RWPE2 (cell line): ENCODE results near the gene NCAN.

ENCODE experiments used
- ATAC-seq: fragments of 200-7000 bp; cut with Tn5 transposase; 3 replicates; pipeline ENCODE4 v1.9.1; 2021; ENCODE audit warnings: low read depth
- DNase-seq: peaks from one replicate; pipeline ENCODE4 v3.0.0-alpha.2; 2020; ENCODE audit warnings: low spot score
- H3K27ac ChIP-seq: fragments of 450-650 bp; 2 replicates; pipeline ENCODE4 v1.5.1; 2017; ENCODE audit warnings: mild to moderate bottlenecking; ENCODE audit not compliant: poor library complexity, severe bottlenecking
- H3K27me3 ChIP-seq: fragments of 250-450 bp; sonication (Bioruptor Pico); 2 replicates; pipeline ENCODE4 v1.5.1; 2021; ENCODE audit warnings: mild to moderate bottlenecking, moderate library complexity; ENCODE audit not compliant: insufficient read depth, poor library complexity, severe bottlenecking
- H3K36me3 ChIP-seq: fragments of 250-450 bp; sonication (Bioruptor Pico); 2 replicates; pipeline ENCODE4 v1.5.1; 2020; ENCODE audit warnings: low read depth, mild to moderate bottlenecking, moderate library complexity
- H3K4me1 ChIP-seq: fragments of 250-450 bp; sonication (Bioruptor Pico); 2 replicates; pipeline ENCODE4 v1.5.1; 2021; ENCODE audit warnings: mild to moderate bottlenecking, moderate library complexity; ENCODE audit not compliant: insufficient read depth, poor library complexity, severe bottlenecking
- H3K4me3 ChIP-seq: fragments of 250-450 bp; sonication (Bioruptor Pico); 2 replicates; pipeline ENCODE4 v1.5.1; 2021; ENCODE audit warnings: mild to moderate bottlenecking, moderate library complexity; ENCODE audit not compliant: severe bottlenecking
- H3K9me3 ChIP-seq: fragments of 250-450 bp; sonication (Bioruptor Pico); 2 replicates; pipeline ENCODE4 v1.5.1; 2021; ENCODE audit warnings: mild to moderate bottlenecking, moderate library complexity; ENCODE audit not compliant: severe bottlenecking
- CTCF ChIP-seq: fragments of 450-650 bp; IDR thresholded peaks from one replicate; pipeline ENCODE4 v1.5.1; 2017; ENCODE audit warnings: mild to moderate bottlenecking, moderate library complexity; ENCODE audit not compliant: poor library complexity, severe bottlenecking

Gene NCAN

GRCh38 chr19:19211499-19212420 is at the start of gene NCAN:
TSS of gene NCAN (plus strand) at chr19:19211958. CDS start at chr19:19216954, 4,996 bp downstream.
- H3K9me3 ChIP-seq: no peaks in the 10 kb centered on the region
- TF ChIP-seq CTCF: no peak
- peaks cover 25% of the 10 kb centered on the region for H3K27me3 ChIP-seq
- H3K4me1 ChIP-seq: no peaks in the 10 kb centered on the region
- no peak for DNase-seq
- H3K4me3 ChIP-seq: no peak within 1 kb of the TSS
- no peak for ATAC-seq
- H3K36me3 ChIP-seq: no peaks in the 10 kb centered on the region
- no peak within 1 kb of the TSS for H3K27ac ChIP-seq

- H3K27me3 ChIP-seq: no peaks in the 10 kb centered on the region
- no peaks in the 10 kb centered on the region for H3K36me3 ChIP-seq
These were observed 49.3 kb upstream of the NCAN start for GRCh38 chr19:19162495-19162894.

GRCh38 chr19:19165396-19165795 is 46.4 kb upstream of the NCAN start:
- Histone ChIP-seq H3K4me3 (no peak overlapping the region), H3K4me1 (no peaks in the 10 kb centered on the region), H3K36me3 (no peaks in the 10 kb centered on the region), H3K27me3 (no peaks in the 10 kb centered on the region), H3K27ac (no peak overlapping the region), H3K9me3 (no peaks in the 10 kb centered on the region)
- ATAC-seq (no peak), DNase-seq (no peak)
- TF ChIP-seq CTCF: no peak

More at GRCh38 chr19:19162495-19162894, 49.3 kb upstream of the NCAN start:
- H3K9me3 ChIP-seq: no peaks in the 10 kb centered on the region
- DNase-seq: no peak
- no peak for ATAC-seq
- H3K4me1 ChIP-seq: no peaks in the 10 kb centered on the region
- H3K27ac ChIP-seq: no peak overlapping the region
- no peak for TF ChIP-seq CTCF
- no peak overlapping the region for H3K4me3 ChIP-seq

- Histone ChIP-seq H3K4me1 (no peaks in the 10 kb centered on the region), H3K4me3 (no peak overlapping the region), H3K36me3 (no peaks in the 10 kb centered on the region), H3K27ac (no peak overlapping the region), H3K27me3 (no peaks in the 10 kb centered on the region), H3K9me3 (no peaks in the 10 kb centered on the region)
- DNase-seq (no peak), ATAC-seq (no peak)
- no peak for TF ChIP-seq CTCF
These were observed 44.1 kb upstream of the NCAN start for GRCh38 chr19:19167612-19168011.
